T-helper 1 cell (primary cell): ENCODE data around the gene LRRC26.
A peak's percentile ranks its signal among the peaks of the same experiment; 100 is the strongest.

Source experiments
- DNase-seq, 5 donors: peaks; one replicate each; pipeline ENCODE4 v3.0.0-alpha.2; 2012 to 2020

The LRRC26 gene

DNA sequence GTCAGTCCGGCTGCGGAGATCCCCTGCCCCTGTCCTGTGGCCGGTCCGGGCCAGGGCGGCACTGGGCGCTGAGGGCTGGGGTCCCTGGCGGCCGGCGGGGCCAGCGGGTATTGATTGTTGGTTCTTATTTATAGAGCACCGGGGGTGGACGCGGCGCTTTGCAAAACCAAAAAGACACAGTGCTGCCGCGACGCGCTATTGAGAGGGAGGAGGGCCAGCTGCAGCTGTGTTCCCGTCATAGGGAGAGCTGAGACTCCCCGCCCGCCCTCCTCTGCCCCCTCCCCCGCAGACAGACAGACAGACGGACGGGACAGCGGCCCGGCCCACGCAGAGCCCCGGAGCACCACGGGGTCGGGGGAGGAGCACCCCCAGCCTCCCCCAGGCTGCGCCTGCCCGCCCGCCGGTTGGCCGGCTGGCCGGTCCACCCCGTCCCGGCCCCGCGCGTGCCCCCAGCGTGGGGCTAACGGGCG, 2.5 kb downstream of the LRRC26 start:
- DNase-seq, result no peak

DNA sequence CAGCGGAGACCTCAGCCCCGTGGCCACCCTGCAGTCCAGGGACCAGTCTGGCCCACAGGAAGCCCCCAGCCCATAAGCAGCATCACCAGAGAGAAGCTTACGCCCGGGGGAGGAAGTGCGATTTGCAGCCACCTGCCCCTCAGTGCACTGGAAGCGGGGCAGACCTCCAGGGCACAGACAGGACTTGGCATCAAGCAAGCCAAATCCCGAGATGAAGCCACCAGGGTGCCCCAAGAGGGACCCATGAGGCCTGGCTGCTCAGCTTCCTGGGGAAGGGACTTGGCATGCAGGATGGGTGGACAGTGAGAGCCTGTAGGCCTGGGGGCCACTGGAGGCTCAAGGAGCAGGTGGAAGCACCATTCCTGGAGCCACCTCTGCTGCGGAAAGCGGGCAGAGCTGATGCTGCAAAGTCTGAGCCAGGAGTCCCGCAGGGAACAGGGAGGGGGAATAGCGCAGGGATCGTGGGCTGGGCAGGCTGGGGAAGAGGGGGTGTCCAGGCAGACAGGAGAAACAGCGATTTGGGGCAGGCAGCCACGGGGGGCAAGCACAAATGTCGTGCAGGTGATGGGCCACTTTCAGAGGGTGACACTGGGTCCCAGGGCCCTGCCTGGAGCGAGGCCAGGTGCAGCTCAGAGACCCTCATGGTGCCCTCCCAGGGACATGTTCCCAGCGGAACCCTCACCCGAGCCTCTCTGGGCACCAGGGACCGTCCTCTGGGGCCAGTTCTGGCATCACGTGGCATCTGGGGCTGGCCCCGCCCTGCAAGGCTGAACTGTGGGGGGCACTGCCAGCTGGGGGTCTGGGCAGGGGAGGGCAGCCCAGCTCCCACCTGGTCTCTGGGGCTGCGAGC, 3.2 kb downstream of the LRRC26 start:
- no peak for DNase-seq

DNA sequence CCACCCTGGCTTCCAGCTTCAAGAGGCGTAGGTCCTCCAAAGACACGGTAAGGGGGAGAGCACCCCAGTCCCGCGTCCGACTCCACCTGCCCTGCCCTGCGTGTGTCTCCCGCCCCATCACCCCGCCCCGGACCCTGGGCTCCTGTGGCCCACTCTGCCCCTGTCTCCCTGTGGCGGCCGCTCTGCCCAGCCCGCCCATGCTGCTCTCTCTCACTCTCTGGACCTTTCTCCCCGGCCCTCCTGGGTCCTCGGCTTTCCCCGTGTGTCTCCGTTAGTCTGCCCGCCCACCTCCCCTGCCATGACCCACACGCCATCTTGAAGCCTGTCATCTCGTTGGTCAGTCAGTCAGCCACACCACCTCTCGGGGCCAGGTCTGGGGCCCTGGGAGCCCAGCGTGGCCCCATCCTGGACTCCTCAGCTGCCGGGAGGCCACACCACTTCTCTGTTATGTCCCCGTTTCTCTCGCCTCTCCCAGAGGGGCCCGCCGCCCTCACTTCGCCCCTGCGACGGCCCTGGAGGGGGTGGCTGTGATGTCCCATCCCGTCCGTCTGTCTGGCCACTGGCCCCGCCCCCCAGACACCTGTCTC, 4.5 kb downstream of the LRRC26 start:
- DNase-seq, result no peak

DNA sequence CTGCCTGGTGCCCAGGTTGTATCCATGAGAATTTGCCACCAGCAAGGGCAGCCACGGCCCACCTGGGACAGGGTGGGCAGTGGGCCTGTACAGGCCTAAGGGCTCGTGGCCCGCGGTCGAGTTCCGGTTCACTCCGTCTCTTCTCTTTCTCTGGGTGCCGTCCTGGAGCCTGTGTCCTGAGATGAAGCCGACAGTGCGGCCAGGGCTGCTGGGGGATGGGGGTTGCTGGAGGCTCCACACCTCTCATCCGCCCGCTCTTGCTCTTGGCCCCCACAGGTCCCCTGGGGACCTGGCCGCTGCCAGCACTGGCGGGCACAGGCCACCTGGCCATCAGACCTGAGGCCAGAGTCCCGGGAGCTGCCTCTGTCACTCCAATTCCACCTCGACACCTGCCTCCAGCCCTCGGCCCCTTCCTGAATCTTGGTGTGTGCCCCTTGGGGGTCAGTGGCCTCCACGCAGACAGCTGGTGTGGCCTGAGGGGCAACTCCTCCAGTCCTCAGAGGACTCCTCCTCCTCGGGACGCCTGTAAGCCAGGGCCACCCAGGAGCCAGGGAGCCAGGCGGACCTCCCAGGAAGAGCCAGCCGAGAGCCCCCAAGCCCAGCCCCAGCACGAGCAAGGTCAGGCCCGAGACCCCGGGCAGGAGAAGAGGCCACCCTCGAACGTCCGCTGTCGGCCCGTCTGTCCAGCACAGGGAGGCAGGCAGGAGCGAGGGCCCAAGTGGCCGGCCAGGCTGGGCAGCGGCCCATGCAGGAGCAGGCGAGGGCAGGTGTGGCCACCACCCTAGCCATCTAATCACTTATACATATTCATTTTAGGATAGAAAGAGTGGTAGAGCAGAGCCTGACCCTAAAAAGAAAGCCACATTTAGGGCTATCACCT, 5.2 kb downstream of the LRRC26 start:
- no peak for DNase-seq

DNA sequence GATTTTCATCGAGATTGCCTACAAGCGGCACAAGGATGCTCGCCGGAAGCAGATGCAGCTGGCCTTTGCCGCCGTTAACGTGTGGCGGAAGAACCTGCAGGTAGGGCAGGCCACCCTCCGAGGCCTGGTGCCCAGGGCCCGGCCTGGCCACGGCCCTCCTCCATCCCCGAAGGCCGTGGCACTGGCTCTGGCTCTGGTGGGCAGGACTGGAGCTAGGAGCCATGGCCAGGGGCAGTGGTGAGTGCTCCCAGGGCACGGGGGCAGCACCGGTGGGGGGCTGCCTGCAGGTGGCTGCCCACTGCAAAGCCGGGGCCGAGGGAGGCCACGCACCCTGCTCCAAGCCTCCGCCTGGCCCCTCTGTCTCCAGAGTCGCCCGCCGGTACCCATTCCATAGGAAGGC, 6.0 kb downstream of the LRRC26 start:
- no peak for DNase-seq

DNA sequence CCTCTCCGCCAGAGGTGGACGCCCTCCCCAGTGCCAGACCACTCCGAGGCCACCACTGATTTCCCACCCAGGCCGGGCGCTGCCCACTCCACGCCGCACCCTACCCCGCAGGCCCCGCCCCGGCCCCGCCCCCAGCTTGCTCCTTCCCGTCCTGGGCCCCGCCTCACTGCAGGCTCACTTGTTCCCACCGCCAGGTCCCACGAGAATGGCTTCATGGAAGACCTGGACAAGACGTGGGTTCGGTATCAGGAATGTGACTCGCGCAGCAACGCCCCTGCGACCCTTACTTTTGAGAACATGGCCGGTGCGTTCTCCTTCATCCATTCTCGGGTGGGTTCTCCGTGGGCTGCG, 6.5 kb downstream of the LRRC26 start:
- no peak for DNase-seq

DNA sequence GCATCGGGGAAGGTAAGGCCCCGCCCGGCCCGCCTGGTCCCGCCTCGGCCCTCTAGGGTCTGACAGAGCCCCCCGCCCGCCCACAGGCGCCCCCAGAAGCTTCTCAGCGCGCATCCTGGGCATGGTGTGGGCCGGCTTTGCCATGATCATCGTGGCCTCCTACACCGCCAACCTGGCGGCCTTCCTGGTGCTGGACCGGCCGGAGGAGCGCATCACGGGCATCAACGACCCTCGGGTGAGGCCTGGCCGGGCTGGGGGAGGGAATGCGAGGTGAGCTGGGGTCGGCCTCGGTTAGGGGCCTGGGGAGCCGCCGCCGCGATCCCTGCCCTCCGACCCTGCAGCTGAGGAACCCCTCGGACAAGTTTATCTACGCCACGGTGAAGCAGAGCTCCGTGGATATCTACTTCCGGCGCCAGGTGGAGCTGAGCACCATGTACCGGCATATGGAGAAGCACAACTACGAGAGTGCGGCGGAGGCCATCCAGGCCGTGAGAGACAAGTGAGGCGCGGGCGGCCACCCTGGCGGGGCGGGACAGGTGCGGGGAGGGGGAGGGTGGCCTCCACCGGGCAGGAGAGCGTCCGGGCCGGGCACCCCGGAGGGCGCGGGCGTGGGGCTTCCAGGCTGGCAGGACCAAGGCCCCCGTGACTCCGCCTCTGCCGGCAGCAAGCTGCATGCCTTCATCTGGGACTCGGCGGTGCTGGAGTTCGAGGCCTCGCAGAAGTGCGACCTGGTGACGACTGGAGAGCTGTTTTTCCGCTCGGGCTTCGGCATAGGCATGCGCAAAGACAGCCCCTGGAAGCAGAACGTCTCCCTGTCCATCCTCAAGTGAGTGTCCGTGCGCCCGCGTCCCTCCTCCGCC, 7.1 kb downstream of the LRRC26 start:
- no peak for DNase-seq

DNA sequence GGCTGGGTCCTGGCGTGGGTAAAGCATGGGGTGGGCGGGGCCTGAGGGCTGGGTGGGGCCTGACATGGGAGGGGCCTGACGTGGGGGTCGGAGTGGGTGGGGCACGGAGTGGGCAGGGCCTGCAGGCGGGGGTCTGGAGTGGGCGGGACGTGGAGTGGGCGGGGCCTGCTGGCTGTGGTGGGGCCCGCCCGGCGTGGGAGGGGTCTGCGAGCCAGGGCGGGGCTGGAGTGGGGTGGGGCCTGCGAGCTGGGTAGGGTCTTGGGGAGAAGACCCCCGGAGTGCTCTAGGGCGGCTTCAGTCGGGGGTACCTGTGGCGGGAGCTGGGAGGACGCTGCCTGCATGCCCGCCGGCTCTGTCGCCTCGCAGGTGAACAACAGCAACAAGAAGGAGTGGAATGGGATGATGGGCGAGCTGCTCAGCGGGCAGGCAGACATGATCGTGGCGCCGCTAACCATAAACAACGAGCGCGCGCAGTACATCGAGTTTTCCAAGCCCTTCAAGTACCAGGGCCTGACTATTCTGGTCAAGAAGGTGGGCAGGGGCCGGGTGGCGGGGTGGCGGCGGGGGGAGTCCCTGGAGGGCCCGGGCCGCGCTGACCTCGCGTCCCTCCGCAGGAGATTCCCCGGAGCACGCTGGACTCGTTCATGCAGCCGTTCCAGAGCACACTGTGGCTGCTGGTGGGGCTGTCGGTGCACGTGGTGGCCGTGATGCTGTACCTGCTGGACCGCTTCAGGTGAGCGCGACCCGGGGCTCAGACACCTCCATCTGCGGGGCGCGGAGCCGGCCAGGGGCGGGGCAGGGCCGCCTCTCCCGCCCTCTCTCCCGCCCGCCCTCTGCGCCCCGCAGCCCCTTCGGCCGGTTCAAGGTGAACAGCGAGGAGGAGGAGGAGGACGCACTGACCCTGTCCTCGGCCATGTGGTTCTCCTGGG, 8.0 kb downstream of the LRRC26 start:
- no peak for DNase-seq

DNA sequence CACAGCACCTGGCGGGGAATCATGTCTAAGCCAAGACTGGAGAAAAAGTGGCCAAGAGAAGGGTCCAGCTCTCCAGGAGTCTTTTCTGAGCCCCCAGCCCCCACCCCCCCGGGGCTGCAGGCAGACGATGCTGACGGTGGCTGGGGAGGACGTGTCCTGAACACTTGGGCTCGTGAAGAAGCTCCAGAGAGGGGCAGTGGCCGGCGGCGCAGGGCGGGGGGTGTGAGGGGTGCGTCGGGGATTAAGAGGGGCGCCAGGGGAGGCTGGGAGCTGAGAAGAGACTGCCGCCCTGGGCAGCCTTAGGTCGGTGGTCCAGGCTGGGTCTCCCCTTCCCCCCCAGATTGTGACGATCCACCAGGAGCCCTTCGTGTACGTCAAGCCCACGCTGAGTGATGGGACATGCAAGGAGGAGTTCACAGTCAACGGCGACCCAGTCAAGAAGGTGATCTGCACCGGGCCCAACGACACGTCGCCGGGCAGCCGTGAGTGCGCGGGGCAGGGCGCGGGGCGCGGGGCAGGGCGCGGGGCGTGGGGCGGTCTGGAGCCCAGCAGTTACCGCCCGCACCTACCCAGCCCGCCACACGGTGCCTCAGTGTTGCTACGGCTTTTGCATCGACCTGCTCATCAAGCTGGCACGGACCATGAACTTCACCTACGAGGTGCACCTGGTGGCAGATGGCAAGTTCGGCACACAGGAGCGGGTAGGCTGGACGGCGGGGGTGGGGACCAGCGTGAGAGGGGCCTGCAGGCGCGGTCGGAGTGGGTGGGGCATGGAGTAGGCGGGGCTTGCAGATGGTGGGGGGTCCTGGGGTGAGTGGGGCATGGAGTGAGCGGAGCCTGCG, 8.9 kb downstream of the LRRC26 start:
- DNase-seq, result no peak

DNA sequence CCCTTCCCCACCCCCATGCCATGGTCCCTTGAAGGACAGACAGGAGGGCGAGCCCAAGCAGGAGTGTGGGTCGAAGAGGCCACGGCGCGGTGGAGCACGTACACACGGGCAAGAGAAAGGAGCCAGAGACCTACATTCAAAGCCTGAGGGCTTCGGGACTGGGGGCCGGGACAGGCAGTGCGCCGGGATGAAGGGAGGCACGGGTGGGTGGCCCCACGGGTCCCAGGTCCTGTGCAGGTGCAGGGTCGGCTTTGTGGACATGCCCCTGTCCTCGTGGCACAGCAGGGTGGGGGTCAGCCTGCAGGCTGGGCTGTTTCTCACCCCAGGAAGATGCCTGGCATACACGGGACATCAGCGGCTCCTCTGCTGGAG, 9.8 kb downstream of the LRRC26 start:
- DNase-seq, result no peak

DNA sequence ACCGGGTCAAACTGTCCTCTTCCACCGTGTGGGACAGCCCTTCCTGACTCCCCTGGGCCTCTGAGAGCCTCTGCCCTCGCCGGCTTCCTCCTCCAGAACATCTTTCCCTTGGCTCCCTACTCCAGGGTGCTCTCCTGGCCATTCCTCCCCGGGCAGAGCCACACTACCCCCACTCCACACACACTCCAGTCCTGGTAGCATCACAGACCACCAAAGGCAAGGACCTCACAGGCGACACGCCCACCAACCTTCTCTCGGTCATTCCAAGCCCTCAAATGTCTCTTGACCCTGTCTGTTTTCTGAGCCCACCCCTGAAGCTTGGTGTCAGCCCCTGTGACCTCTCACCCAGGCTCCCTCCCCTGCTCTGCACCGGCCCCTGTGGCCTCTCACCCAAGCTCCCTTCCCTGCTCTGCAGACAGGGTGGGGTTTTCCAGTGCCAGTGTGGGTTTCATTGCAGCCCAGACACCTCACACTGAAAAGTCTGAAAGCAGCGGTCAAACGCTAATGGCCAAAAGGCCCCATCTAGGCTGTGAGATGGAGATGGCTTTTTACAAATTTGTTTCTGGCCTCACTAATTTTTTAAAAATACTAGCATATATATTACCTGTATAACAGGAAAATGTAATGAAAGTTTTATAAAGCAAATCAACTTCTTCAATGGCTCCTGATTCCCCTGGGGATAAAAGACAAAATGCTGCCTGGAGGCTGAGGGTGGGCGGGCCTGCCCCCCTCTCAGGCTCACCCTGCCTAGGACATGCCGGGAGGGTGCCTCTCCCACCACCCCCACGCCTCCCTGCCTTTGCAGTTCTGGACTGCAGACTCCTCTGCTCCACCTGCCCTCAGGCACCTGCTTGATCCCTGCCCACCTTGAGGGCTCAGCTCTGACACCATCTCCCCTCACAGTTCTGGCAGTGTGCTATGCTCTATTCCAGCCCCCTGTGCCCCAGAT, 10.5 kb downstream of the LRRC26 start:
- DNase-seq, result no peak

DNA sequence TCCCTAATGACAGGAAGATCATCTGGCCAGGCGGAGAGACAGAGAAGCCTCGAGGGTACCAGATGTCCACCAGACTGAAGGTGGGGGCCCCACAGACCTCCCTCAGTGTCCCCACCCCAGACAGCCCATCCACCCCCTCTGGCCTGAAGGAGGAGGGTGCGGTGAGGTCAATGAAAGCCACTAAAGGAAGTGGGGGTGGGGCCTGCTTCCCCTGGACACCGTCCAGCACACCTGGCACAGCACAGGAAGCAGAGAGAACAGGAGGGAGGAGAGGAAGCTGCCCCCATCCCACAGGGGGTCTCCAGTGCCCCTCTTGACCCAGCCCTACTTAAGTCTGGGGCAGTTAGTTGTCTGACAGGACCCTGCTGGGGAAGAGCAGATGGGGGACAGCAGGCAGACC, 11.2 kb downstream of the LRRC26 start:
- no peak for DNase-seq

DNA sequence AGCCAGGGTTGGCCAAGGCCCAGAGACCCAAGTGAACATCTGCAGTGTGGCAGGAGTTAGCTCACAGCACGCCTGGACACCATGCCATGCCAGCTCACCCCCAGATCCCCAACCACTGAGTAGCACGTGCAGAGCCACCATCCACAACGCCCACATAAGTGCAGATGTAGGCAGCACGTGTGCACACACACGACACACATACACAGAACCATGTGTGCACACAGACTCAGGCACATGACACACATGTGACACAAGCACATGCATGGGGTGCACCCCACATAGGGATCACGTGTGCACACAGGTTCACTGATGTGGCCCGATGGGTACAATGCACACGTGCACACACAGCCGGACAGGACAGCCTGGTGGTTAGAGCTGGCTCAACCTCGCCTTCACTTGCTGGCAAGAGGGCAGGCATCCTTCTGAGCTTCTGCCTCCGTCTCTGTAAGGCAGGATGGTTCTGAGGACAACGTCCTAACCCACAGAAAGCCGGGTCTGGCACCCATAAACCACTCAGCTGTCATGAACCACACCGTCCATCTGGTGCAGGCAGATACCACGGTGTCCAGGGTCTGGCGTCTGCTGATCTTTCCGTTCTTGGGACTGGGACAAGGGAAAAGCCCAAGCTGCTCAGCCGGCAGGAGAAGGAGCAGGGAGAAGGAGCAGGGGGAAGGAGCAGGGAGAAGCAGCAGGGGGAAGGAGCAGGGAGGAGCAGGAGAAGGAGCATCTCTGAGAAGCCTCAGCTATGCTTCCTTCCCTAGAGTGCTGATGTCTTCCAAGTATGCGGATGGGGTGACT, 12.0 kb downstream of the LRRC26 start:
- DNase-seq, result no peak

DNA sequence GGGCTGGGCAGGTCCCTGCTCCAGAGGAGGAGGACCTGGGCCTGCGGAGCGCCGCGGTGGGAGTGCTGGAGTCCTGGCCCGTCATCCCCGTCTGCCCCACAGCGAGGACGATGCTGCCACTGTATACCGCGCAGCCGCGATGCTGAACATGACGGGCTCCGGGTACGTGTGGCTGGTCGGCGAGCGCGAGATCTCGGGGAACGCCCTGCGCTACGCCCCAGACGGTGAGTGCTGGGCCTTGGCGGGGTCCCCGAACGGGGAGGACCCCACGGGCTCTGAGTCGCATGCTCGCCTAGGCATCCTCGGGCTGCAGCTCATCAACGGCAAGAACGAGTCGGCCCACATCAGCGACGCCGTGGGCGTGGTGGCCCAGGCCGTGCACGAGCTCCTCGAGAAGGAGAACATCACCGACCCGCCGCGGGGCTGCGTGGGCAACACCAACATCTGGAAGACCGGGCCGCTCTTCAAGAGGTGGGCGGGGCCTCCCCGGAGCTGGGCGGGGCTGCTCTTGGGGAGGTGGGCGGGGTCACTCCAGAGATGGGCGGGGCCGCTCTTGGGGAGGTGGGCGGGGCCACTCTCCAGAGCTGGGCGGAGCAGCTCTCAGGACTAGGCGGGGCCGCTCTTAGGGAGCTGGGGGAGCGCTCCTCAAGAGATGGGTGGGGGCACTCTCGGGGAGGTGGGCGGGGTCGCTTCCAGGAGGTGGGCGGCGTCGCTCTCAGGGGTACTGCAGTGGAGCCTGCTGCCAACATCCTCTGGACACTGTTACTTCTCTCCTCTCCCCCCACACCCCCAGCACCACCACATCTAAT, 13.1 kb downstream of the LRRC26 start:
- peak in 4 of 5 donors; percentile 42 to 51 (median 48) for DNase-seq

DNA sequence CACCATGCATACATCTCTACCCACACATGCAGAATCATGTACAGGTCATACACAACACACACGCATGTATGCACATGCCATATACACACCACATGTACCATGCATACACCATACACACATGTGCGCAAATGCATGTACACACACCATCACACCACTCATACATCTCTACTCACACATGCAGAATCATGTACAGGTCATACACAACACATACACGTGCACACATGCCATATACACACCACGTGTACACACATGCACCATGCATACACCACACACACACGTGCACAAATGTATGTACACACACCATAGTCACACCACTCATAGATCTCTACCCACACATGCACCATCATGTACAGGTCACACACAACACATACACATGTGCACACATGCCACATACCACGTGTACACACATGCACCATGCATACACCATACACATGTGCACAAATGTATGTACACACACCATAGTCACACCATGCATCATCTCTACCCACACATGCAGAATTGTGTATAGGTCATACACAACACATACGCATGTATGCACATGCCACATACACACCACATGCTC, 16.9 kb downstream of the LRRC26 start:
- no peak for DNase-seq

DNA sequence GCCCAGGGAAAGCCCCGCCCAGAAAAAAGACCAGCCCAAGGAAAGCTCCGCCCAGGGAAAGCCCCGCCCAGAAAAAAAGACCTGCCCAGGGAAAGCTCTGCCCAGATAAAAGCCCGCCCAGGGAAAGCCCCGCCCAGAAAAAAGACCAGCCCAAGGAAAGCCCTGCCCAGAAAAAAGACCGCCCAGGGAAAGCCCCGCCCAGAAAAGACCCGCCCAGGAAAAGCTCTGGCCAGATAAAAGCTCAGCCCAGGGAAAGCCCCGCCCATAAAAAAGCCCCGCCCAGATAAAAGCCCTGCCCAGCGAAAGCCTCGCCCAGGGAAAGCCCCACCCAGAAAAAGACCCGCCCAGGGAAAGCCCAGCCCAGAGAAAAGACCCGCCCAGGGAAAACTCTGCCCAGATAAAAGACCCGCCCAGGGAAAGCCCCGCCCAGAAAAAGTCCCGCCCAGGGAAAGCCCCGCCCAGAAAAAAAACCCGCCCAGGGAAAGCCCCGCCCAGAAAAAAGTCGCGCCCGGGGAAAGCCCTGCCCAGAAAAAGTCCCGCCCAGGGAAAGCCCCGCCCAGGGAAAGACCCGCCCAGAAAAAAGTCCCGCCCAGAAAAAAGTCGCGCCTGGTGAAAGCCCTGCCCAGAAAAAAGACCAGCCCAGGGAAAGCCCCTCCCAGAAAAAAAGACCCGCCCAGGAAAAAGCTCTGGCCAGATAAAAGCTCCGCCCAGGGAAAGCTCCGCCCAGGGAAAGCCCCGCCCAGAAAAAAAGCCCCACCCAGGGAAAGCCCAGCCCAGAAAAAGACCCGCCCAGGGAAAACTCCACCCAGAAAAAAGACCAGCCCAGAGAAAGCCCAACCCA, 19.0 kb downstream of the LRRC26 start:
- peak in 1 of 5 donors; percentile 63 for DNase-seq
